Activated T-cell treated with anti-CD3 and anti-CD28 coated beads, Interleukin-2, amount 50 U/mL, for 1 hour (primary cell): ENCODE data around the gene MAML2.

Experiments used
- DNase-seq: peaks from one replicate; pipeline ENCODE4 v3.0.0-alpha.2; 2020

MAML2 gene

GRCh38 chr11:95993438-95994298 is 349.3 kb downstream of the MAML2 start:
- no peak for DNase-seq

- DNase-seq: no peak
These were observed 351.4 kb downstream of the MAML2 start for GRCh38 chr11:95991545-95991944.

GRCh38 chr11:95991101-95991500 is 351.9 kb downstream of the MAML2 start:
- DNase-seq: no peak

- DNase-seq: no peak
These were observed 353.2 kb downstream of the MAML2 start for GRCh38 chr11:95989780-95990179.

- DNase-seq: no peak
These were observed 353.9 kb downstream of the MAML2 start for GRCh38 chr11:95989076-95989605.

GRCh38 chr11:95985174-95985808 is 357.7 kb downstream of the MAML2 start:
- DNase-seq: no peak

GRCh38 chr11:95984072-95984471 is 358.9 kb downstream of the MAML2 start:
- no peak for DNase-seq

- no peak for DNase-seq
These were observed 365.3 kb downstream of the MAML2 start for GRCh38 chr11:95977534-95978174.

- DNase-seq: no peak
These were observed 366.4 kb downstream of the MAML2 start for GRCh38 chr11:95976550-95976949.

- DNase-seq: no peak
These were observed 367.7 kb downstream of the MAML2 start for GRCh38 chr11:95975343-95975742.

GRCh38 chr11:95972060-95972459 is 370.9 kb downstream of the MAML2 start:
- DNase-seq: no peak

GRCh38 chr11:95968585-95968984 is 374.4 kb downstream of the MAML2 start:
- no peak for DNase-seq

- DNase-seq: no peak
These were observed 378.7 kb downstream of the MAML2 start for GRCh38 chr11:95964281-95964680.

GRCh38 chr11:95961758-95962157 is 381.2 kb downstream of the MAML2 start:
- no peak for DNase-seq

- no peak for DNase-seq
These were observed 392.1 kb downstream of the MAML2 start for GRCh38 chr11:95950905-95951304.

GRCh38 chr11:95948637-95949036 is 394.4 kb downstream of the MAML2 start:
- no peak for DNase-seq

GRCh38 chr11:95944623-95945022 is 398.4 kb downstream of the MAML2 start:
- no peak for DNase-seq

- no peak for DNase-seq
These were observed 399.4 kb downstream of the MAML2 start for GRCh38 chr11:95943546-95943945.

- DNase-seq: no peak
These were observed 403.9 kb downstream of the MAML2 start for GRCh38 chr11:95939091-95939490.

- DNase-seq: no peak
These were observed 405.6 kb downstream of the MAML2 start for GRCh38 chr11:95937358-95937757.

- no peak for DNase-seq
These were observed 409.4 kb downstream of the MAML2 start for GRCh38 chr11:95933594-95933993.

- no peak for DNase-seq
These were observed 411.1 kb downstream of the MAML2 start for GRCh38 chr11:95931916-95932315.

- DNase-seq: no peak
These were observed 412.0 kb downstream of the MAML2 start for GRCh38 chr11:95930948-95931347.

- no peak for DNase-seq
These were observed 416.3 kb downstream of the MAML2 start for GRCh38 chr11:95926726-95927125.
